ENCODE results near the gene AP2B1.

The AP2B1 gene

GRCh38 chr17:35731239-35731916 lies 144.3 kb downstream of the AP2B1 start, which contains the start of gene RASL10B:
RASL10B (plus strand) TSS chr17:35731639; CDS start chr17:35735185, 3,546 bp downstream.
- H3K4me1 ChIP-seq (ENCODE audit: control insufficient read depth, insufficient read depth, low read length) = peaks cover 35% of the 10 kb centered on the region
- no peaks in the 10 kb centered on the region for H3K9me3 ChIP-seq (ENCODE audit: control insufficient read depth, low read length)
- no peak within 1 kb of the TSS for H3K27ac ChIP-seq (ENCODE audit: insufficient read depth, low read depth, low read length, poor library complexity, severe bottlenecking)
- WGBS, 2 experiments = 4% methylated on average over 31 to 44 of the region's 44 CpGs
- H3K27me3 ChIP-seq (ENCODE audit: control insufficient read depth, insufficient read depth, low read length, poor library complexity, severe bottlenecking) = no peaks in the 10 kb centered on the region
- H3K4me3 ChIP-seq (ENCODE audit: insufficient read depth, low read depth, low read length) = peak within 1 kb of the TSS; percentile 71
- H3K36me3 ChIP-seq (ENCODE audit: control insufficient read depth, insufficient read depth, low read length) = no peaks in the 10 kb centered on the region

- no peaks in the 10 kb centered on the region for H3K27me3 ChIP-seq (ENCODE audit: control insufficient read depth, insufficient read depth, low read length, poor library complexity, severe bottlenecking)
- peak overlapping the region; percentile 71 for H3K4me3 ChIP-seq (ENCODE audit: insufficient read depth, low read depth, low read length)
- no peak overlapping the region for H3K27ac ChIP-seq (ENCODE audit: insufficient read depth, low read depth, low read length, poor library complexity, severe bottlenecking)
- peaks cover 28% of the 10 kb centered on the region for H3K4me1 ChIP-seq (ENCODE audit: control insufficient read depth, insufficient read depth, low read length)
- 3 to 6% methylated on average over 26 to 47 of the region's 47 CpGs for WGBS, 2 experiments
- no peaks in the 10 kb centered on the region for H3K36me3 ChIP-seq (ENCODE audit: control insufficient read depth, insufficient read depth, low read length)
- H3K9me3 ChIP-seq (ENCODE audit: control insufficient read depth, low read length) = no peaks in the 10 kb centered on the region
Measured at GRCh38 chr17:35731917-35732805, 145.0 kb downstream of the AP2B1 start.

GRCh38 chr17:35732806-35733136 lies 145.6 kb downstream of the AP2B1 start:
- peak overlapping the region; percentile 71 for H3K4me3 ChIP-seq (ENCODE audit: insufficient read depth, low read depth, low read length)

GRCh38 chr17:35733366-35733765 lies 146.2 kb downstream of the AP2B1 start:
- WGBS, 2 experiments = 93% methylated on average over 6 of the region's 6 CpGs
- Histone ChIP-seq H3K36me3 (ENCODE audit: control insufficient read depth, insufficient read depth, low read length) (no peaks in the 10 kb centered on the region), H3K4me3 (ENCODE audit: insufficient read depth, low read depth, low read length) (no peak overlapping the region), H3K9me3 (ENCODE audit: control insufficient read depth, low read length) (no peaks in the 10 kb centered on the region), H3K27ac (ENCODE audit: insufficient read depth, low read depth, low read length, poor library complexity, severe bottlenecking) (no peak overlapping the region), H3K27me3 (ENCODE audit: control insufficient read depth, insufficient read depth, low read length, poor library complexity, severe bottlenecking) (no peaks in the 10 kb centered on the region), H3K4me1 (ENCODE audit: control insufficient read depth, insufficient read depth, low read length) (peaks cover 18% of the 10 kb centered on the region)

More at GRCh38 chr17:35732806-35733136, 145.6 kb downstream of the AP2B1 start:
- H3K9me3 ChIP-seq (ENCODE audit: control insufficient read depth, low read length) = no peaks in the 10 kb centered on the region
- no peaks in the 10 kb centered on the region for H3K36me3 ChIP-seq (ENCODE audit: control insufficient read depth, insufficient read depth, low read length)
- H3K4me1 ChIP-seq (ENCODE audit: control insufficient read depth, insufficient read depth, low read length) = peaks cover 22% of the 10 kb centered on the region
- H3K27me3 ChIP-seq (ENCODE audit: control insufficient read depth, insufficient read depth, low read length, poor library complexity, severe bottlenecking) = no peaks in the 10 kb centered on the region
- 53 to 61% methylated on average over 1 of the region's 1 CpG for WGBS, 2 experiments
- H3K27ac ChIP-seq (ENCODE audit: insufficient read depth, low read depth, low read length, poor library complexity, severe bottlenecking) = no peak overlapping the region

- 94 to 96% methylated on average over 7 of the region's 7 CpGs for WGBS, 2 experiments
Measured at GRCh38 chr17:35734396-35734795, 147.3 kb downstream of the AP2B1 start.

GRCh38 chr17:35735036-35735805 lies 148.1 kb downstream of the AP2B1 start:
- H3K27me3 ChIP-seq (ENCODE audit: control insufficient read depth, insufficient read depth, low read length, poor library complexity, severe bottlenecking) = peaks cover 9% of the 10 kb centered on the region
- no peaks in the 10 kb centered on the region for H3K9me3 ChIP-seq (ENCODE audit: control insufficient read depth, low read length)
- no peak overlapping the region for H3K4me3 ChIP-seq (ENCODE audit: insufficient read depth, low read depth, low read length)
- H3K27ac ChIP-seq (ENCODE audit: insufficient read depth, low read depth, low read length, poor library complexity, severe bottlenecking) = no peak overlapping the region
- 93% methylated on average over 29 of the region's 29 CpGs for WGBS, 2 experiments
- peaks cover 2% of the 10 kb centered on the region for H3K36me3 ChIP-seq (ENCODE audit: control insufficient read depth, insufficient read depth, low read length)
- H3K4me1 ChIP-seq (ENCODE audit: control insufficient read depth, insufficient read depth, low read length) = peaks cover 10% of the 10 kb centered on the region

More at GRCh38 chr17:35734396-35734795, 147.3 kb downstream of the AP2B1 start:
- Histone ChIP-seq H3K27ac (ENCODE audit: insufficient read depth, low read depth, low read length, poor library complexity, severe bottlenecking) (no peak overlapping the region), H3K4me1 (ENCODE audit: control insufficient read depth, insufficient read depth, low read length) (peaks cover 14% of the 10 kb centered on the region), H3K9me3 (ENCODE audit: control insufficient read depth, low read length) (no peaks in the 10 kb centered on the region), H3K27me3 (ENCODE audit: control insufficient read depth, insufficient read depth, low read length, poor library complexity, severe bottlenecking) (peaks cover under 1% of the 10 kb centered on the region), H3K36me3 (ENCODE audit: control insufficient read depth, insufficient read depth, low read length) (no peaks in the 10 kb centered on the region), H3K4me3 (ENCODE audit: insufficient read depth, low read depth, low read length) (no peak overlapping the region)

GRCh38 chr17:35736236-35736635 lies 149.1 kb downstream of the AP2B1 start:
- Histone ChIP-seq H3K27ac (ENCODE audit: insufficient read depth, low read depth, low read length, poor library complexity, severe bottlenecking) (no peak overlapping the region), H3K4me3 (ENCODE audit: insufficient read depth, low read depth, low read length) (no peak overlapping the region), H3K4me1 (ENCODE audit: control insufficient read depth, insufficient read depth, low read length) (peaks cover 7% of the 10 kb centered on the region), H3K36me3 (ENCODE audit: control insufficient read depth, insufficient read depth, low read length) (peaks cover 2% of the 10 kb centered on the region), H3K9me3 (ENCODE audit: control insufficient read depth, low read length) (no peaks in the 10 kb centered on the region), H3K27me3 (ENCODE audit: control insufficient read depth, insufficient read depth, low read length, poor library complexity, severe bottlenecking) (peaks cover 19% of the 10 kb centered on the region)
- 93 to 97% methylated on average over 5 of the region's 5 CpGs for WGBS, 2 experiments

GRCh38 chr17:35738519-35739133 lies 151.5 kb downstream of the AP2B1 start:
- Histone ChIP-seq H3K27ac (ENCODE audit: insufficient read depth, low read depth, low read length, poor library complexity, severe bottlenecking) (no peak overlapping the region), H3K36me3 (ENCODE audit: control insufficient read depth, insufficient read depth, low read length) (peaks cover 2% of the 10 kb centered on the region), H3K4me1 (ENCODE audit: control insufficient read depth, insufficient read depth, low read length) (peaks cover 7% of the 10 kb centered on the region), H3K9me3 (ENCODE audit: control insufficient read depth, low read length) (no peaks in the 10 kb centered on the region), H3K27me3 (ENCODE audit: control insufficient read depth, insufficient read depth, low read length, poor library complexity, severe bottlenecking) (peaks cover 37% of the 10 kb centered on the region), H3K4me3 (ENCODE audit: insufficient read depth, low read depth, low read length) (no peak overlapping the region)
- 90 to 93% methylated on average over 5 of the region's 5 CpGs for WGBS, 2 experiments

GRCh38 chr17:35740216-35740615 lies 153.1 kb downstream of the AP2B1 start:
- H3K9me3 ChIP-seq (ENCODE audit: control insufficient read depth, low read length) = no peaks in the 10 kb centered on the region
- no peak overlapping the region for H3K27ac ChIP-seq (ENCODE audit: insufficient read depth, low read depth, low read length, poor library complexity, severe bottlenecking)
- H3K4me1 ChIP-seq (ENCODE audit: control insufficient read depth, insufficient read depth, low read length) = peaks cover 7% of the 10 kb centered on the region
- H3K4me3 ChIP-seq (ENCODE audit: insufficient read depth, low read depth, low read length) = no peak overlapping the region
- 95 to 97% methylated on average over 7 of the region's 7 CpGs for WGBS, 2 experiments
- peaks cover 2% of the 10 kb centered on the region for H3K36me3 ChIP-seq (ENCODE audit: control insufficient read depth, insufficient read depth, low read length)
- H3K27me3 ChIP-seq (ENCODE audit: control insufficient read depth, insufficient read depth, low read length, poor library complexity, severe bottlenecking) = peaks cover 37% of the 10 kb centered on the region
